HCT116 (cell line): ENCODE measurements around the gene RNU5B-1. TPM values are rescaled to one million over a fixed set of nuclear protein-coding genes. Genes with fewer than 3 reads are reported as not detected.

Experiments used
- ATAC-seq: fragments of 200-7000 bp; cut with Tn5 transposase; 2 replicates; pipeline ENCODE4 v1.9.1; 2020; ENCODE audit warnings: mild to moderate bottlenecking, moderate library complexity
- BruUV-seq: library from RNA; stranded (reverse); fragments of 400-500 nt; replicated peaks from 2 replicates; lab custom pipeline; 2021; lab: Mats Ljungman, UMichigan
- CTCF ChIA-PET: fragments of 300-600 bp; sonication (Branson Sonifier 250); formaldehyde crosslinking; loops from one replicate; lab custom pipeline; 2021; ENCODE audit warnings: antibody characterized with exemption; lab: Charles Lee
- POLR2A ChIA-PET: fragments of 300-600, 350-600 bp; sonication (Branson Sonifier 250); formaldehyde crosslinking; loops from one replicate; lab custom pipeline; 2021; ENCODE audit warnings: antibody characterized with exemption; lab: Charles Lee
- RAD21 ChIA-PET, 2 experiments: fragments of 300-600 bp; sonication (Branson Sonifier 250); formaldehyde crosslinking; loops; one replicate each; lab custom pipeline; 2023; ENCODE audit warnings: low total read pairs in 2 of 2; ENCODE audit not compliant: uncharacterized antibody in 2 of 2, unreplicated experiment in 2 of 2, low non-redundant PET in 1 of 2; lab: Charles Lee
- DNase-seq: peaks from one replicate; pipeline ENCODE4 v3.0.0-alpha.2; 2010; ENCODE audit warnings: low read depth, low spot score
- H2AFZ ChIP-seq: fragments of 200-600 bp; shearing (Covaris generic), sonication (generic); 2 replicates; pipeline ENCODE4 v1.6.1; 2017; ENCODE audit warnings: low read depth, mixed run types, mixed read lengths, antibody characterized with exemption, low read length; ENCODE audit not compliant: poor library complexity, severe bottlenecking
- H3K27ac ChIP-seq: 2 replicates; pipeline ENCODE4 v1.5.1; 2012; ENCODE audit warnings: low read depth, low read length
- H3K27me3 ChIP-seq: fragments of 200-600 bp; sonication (generic); 2 replicates; pipeline ENCODE4 v1.6.1; 2016; ENCODE audit warnings: mixed run types, low read length, mixed read lengths; ENCODE audit not compliant: insufficient read depth
- H3K36me3 ChIP-seq, 2 experiments: fragments of 200-500 bp in 1 of 2; fragments of 200-600 bp in 1 of 2; sonication (Bioruptor generic) in 1 of 2; sonication (generic) in 1 of 2; 2 replicates each; pipeline versions ENCODE4 v1.5.1 to v1.6.1; 2014 to 2016; ENCODE audit warnings: low read length in 2 of 2, inconsistent platforms in 1 of 2, mixed read lengths in 1 of 2, mixed run types in 1 of 2; ENCODE audit not compliant: insufficient read depth in 2 of 2, control insufficient read depth in 1 of 2
- H3K4me1 ChIP-seq, 2 experiments: fragments of 200-600 bp in 1 of 2; sonication (generic) in 1 of 2; 2 replicates each; pipeline versions ENCODE4 v1.5.1 to v1.6.1; 2012 to 2017; ENCODE audit warnings: low read length in 2 of 2, inconsistent platforms in 1 of 2, mild to moderate bottlenecking in 1 of 2, mixed read lengths in 1 of 2, mixed run types in 1 of 2, moderate library complexity in 1 of 2; ENCODE audit not compliant: insufficient read depth in 2 of 2, control insufficient read depth in 1 of 2
- H3K4me2 ChIP-seq: fragments of 200-600 bp; sonication (generic); 2 replicates; pipeline ENCODE4 v1.6.1; 2017; ENCODE audit warnings: mixed run types, low read length, mixed read lengths
- H3K4me3 ChIP-seq, 2 experiments: fragments of 200-600 bp in 1 of 2; sonication (generic) in 1 of 2; replicated peaks in 1 of 2; 2 replicates each; pipeline ENCODE4 v1.5.1; 2011 to 2016; ENCODE audit warnings: low read length in 2 of 2, control low read depth in 1 of 2, low read depth in 1 of 2, mild to moderate bottlenecking in 1 of 2, mixed read lengths in 1 of 2, mixed run types in 1 of 2
- H3K79me2 ChIP-seq: fragments of 200-600 bp; sonication (generic); 2 replicates; pipeline ENCODE4 v1.6.1; 2017; ENCODE audit warnings: mild to moderate bottlenecking, mixed run types, low read length, moderate library complexity, mixed read lengths; ENCODE audit not compliant: insufficient read depth
- H3K9ac ChIP-seq: fragments of 200-600 bp; sonication (generic); 2 replicates; pipeline ENCODE4 v1.6.1; 2016; ENCODE audit warnings: low read length, mixed read lengths
- H3K9me2 ChIP-seq: fragments of 200-600 bp; sonication (generic), shearing (Covaris generic); 2 replicates; pipeline ENCODE4 v1.6.1; 2017; ENCODE audit warnings: mixed run types, mild to moderate bottlenecking, moderate library complexity; ENCODE audit not compliant: insufficient read depth
- H3K9me3 ChIP-seq, 2 experiments: fragments of 200-500 bp in 1 of 2; fragments of 200-600 bp in 1 of 2; sonication (Bioruptor generic) in 1 of 2; sonication (generic) in 1 of 2; 2 replicates each; pipeline ENCODE4 v1.6.1; 2014 to 2017; ENCODE audit warnings: low read length in 2 of 2, mixed read lengths in 2 of 2, inconsistent platforms in 1 of 2, low read depth in 1 of 2, mild to moderate bottlenecking in 1 of 2, mixed run types in 1 of 2, moderate library complexity in 1 of 2; ENCODE audit not compliant: control insufficient read depth in 1 of 2, insufficient read depth in 1 of 2
- H4K20me1 ChIP-seq: fragments of 200-600 bp; sonication (generic), shearing (Covaris generic); 2 replicates; pipeline ENCODE4 v1.6.1; 2017; ENCODE audit warnings: mixed run types, mild to moderate bottlenecking, moderate library complexity; ENCODE audit not compliant: insufficient read depth
- CBX3 ChIP-seq: IDR thresholded peaks from 2 replicates; pipeline ENCODE4 v1.6.1; 2012; ENCODE audit warnings: low read depth
- CEBPB ChIP-seq: IDR thresholded peaks from 2 replicates; pipeline ENCODE4 v1.6.1; 2012; ENCODE audit warnings: low read depth
- RAD21 ChIP-seq: IDR thresholded peaks from 2 replicates; pipeline ENCODE4 v1.6.1; 2012; ENCODE audit warnings: low read depth, mild to moderate bottlenecking
- TCF7L2 ChIP-seq: IDR thresholded peaks from 2 replicates; pipeline ENCODE4 v1.7.0; 2011; ENCODE audit warnings: borderline replicate concordance, inconsistent platforms; ENCODE audit not compliant: insufficient read depth, insufficient read length; ENCODE audit errors: extremely low read depth
- ZFX ChIP-seq: fragments of 450-650 bp; IDR thresholded peaks from 2 replicates; pipeline ENCODE4 v1.6.1; 2017
- intact Hi-C: fragments of 100-400 bp; cut with micrococcal nuclease; formaldehyde crosslinking; loops from 2 replicates; pipeline ENCODE4 v1.10.0; 2022
- total RNA-seq: library from RNA; stranded (reverse); gene quantifications from one replicate; pipeline ENCODE4 v1.2.1, GENCODE V29; 2021; ENCODE audit not compliant: unreplicated experiment
- TF ChIP-seq, protein P1 (sequence below): IDR thresholded peaks from 2 replicates; pipeline ENCODE4 v1.6.1; 2012

Gene RNU5B-1
- total RNA-seq, 1 experiment from 2014 or later = not detected

DNA sequence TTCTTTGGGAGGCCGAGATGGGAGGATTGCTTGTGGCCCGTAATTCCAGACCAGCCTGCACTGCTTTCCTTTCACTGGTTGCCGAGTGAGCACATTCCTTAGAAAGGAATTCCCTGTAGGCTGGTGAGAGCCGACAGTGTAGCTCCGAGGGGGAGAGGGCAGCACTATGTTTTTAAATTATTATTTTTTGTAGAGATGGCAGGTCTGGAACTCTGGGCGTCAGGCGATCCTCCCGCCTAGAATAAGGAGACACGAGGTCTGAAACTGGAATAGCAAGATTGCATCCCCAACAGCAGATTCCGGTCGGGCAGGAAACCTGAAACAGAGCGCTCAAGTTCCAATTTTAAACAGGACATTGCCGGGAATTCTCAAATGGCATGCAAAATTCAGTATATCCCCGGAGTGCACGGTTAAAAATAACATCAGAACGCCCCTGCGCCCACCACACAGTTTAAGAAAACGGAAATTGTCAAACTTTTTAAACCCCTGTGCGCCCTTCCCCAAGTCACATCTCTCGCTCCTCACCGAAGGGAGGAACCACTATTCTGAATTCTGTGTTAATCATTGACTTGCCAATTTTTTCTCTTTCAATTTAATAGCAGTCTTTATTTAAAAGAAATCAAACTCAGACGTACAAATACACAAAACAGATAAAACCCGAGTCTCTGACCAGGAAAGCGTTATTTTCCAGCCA is 643 bp upstream of the RNU5B-1 start:
- Histone ChIP-seq H3K27me3 (no peaks in the 10 kb centered on the region), H3K4me2 (peak overlapping the region; percentile 88), H3K79me2 (no peaks in the 10 kb centered on the region), H3K27ac (peak overlapping the region; percentile 62), H3K4me1 (peaks cover 20 to 29% of the 10 kb centered on the region in 2 experiments), H4K20me1 (no peaks in the 10 kb centered on the region), H3K9ac (peak overlapping the region; percentile 69), H3K4me3 (peak overlapping the region; percentile 49 to 51), H3K9me3 (no peaks in the 10 kb centered on the region), H3K9me2 (no peaks in the 10 kb centered on the region), H2AFZ (peak overlapping the region; percentile 10), H3K36me3 (no peaks in the 10 kb centered on the region)
- DNase-seq (peak; percentile 44), ATAC-seq (peak; percentile 23)
- ChIA-PET CTCF (interaction anchor here (1.0 to 2.0 kb wide), 3 partner anchors 15 to 114 kb away, joined by 4 to 14 read pairs (median 7); no protein-coding TSS in a partner anchor), POLR2A (interaction anchor here (0.6 to 2.4 kb wide), 28 partner anchors 7 to 565 kb away, joined by 3 to 72 read pairs (median 7); partner anchors contain the start of genes CILP, CLPX, PARP16 and RAB11A), RAD21 (no interaction called here)
- TSS peak; percentile 24 for BruUV-seq
- intact Hi-C loops = loop anchor here (1.0 to 2.0 kb wide), 3 partner anchors 8 to 271 kb away; partner anchors contain the start of gene RNU5A-1
- TF ChIP-seq CBX3 (peak; percentile 94), RAD21 (peak; percentile 42; the same call in 1 of the 2 replicates), TCF7L2 (no peak), CEBPB (no peak), ZFX (peak; percentile 27; the same call in 1 of the 2 replicates)
- TF ChIP-seq, protein P1, sequence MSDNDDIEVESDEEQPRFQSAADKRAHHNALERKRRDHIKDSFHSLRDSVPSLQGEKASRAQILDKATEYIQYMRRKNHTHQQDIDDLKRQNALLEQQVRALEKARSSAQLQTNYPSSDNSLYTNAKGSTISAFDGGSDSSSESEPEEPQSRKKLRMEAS = peak; percentile 99
